K562 (cell line): ENCODE measurements around the gene TCAP. TPM values are rescaled to one million over a fixed set of nuclear protein-coding genes. Genes with fewer than 3 reads are reported as not detected.

ENCODE experiments used
- C11orf30 ChIP-seq: fragments of 450-650 bp; IDR thresholded peaks from 2 replicates; pipeline ENCODE4 v1.6.1; 2016; ENCODE audit warnings: low read depth, mild to moderate bottlenecking
- CBX1 ChIP-seq: sonication (generic); IDR thresholded peaks from 2 replicates; pipeline ENCODE4 v1.6.1; 2016; ENCODE audit warnings: antibody characterized with exemption, low read depth, mild to moderate bottlenecking
- CBX3 ChIP-seq, 2 experiments: IDR thresholded peaks; 1 replicate in 1 of 2; 2 replicates in 1 of 2; pipeline ENCODE4 v1.6.1; 2012; ENCODE audit warnings: inconsistent platforms in 2 of 2, low read length in 2 of 2, borderline replicate concordance in 1 of 2, control low read depth in 1 of 2
- CEBPZ ChIP-seq: fragments of 150-350 bp; IDR thresholded peaks from 2 replicates; pipeline ENCODE4 v1.6.1; 2014; ENCODE audit warnings: low read depth, mild to moderate bottlenecking, low read length, borderline replicate concordance
- CTBP1 ChIP-seq: fragments of 450-650 bp; IDR thresholded peaks from 2 replicates; pipeline ENCODE4 v1.6.1; 2016; ENCODE audit warnings: borderline replicate concordance
- HMGN3 ChIP-seq: IDR thresholded peaks from 2 replicates; pipeline ENCODE4 v1.6.1; 2011; ENCODE audit warnings: borderline replicate concordance, low read depth, mild to moderate bottlenecking, mixed read lengths, low read length; ENCODE audit not compliant: insufficient read length; ENCODE audit errors: extremely low read depth
- HNRNPH1 ChIP-seq: fragments of 200-400 bp; formaldehyde crosslinking; optimal IDR thresholded peaks from 2 replicates; pipeline ENCODE3; 2017; ENCODE audit warnings: low read depth, mild to moderate bottlenecking, low read length, moderate library complexity
- RBM22 ChIP-seq: fragments of 200-400 bp; formaldehyde crosslinking; IDR thresholded peaks from 2 replicates; pipeline ENCODE4 v1.6.1; 2018; ENCODE audit warnings: low read length, low read depth; ENCODE audit not compliant: poor library complexity, severe bottlenecking
- SNAPC5 ChIP-seq: fragments of 250-450 bp; sonication (Bioruptor Pico); IDR thresholded peaks from 2 replicates; pipeline ENCODE4 v1.8.0; 2021; ENCODE audit warnings: moderate library complexity, mild to moderate bottlenecking, inconsistent platforms
- TAL1 ChIP-seq: fragments of 450-650 bp; IDR thresholded peaks from 2 replicates; pipeline ENCODE4 v1.6.1; 2016; ENCODE audit warnings: mild to moderate bottlenecking
- ZNF318 ChIP-seq, 2 experiments: fragments of 450-650 bp; IDR thresholded peaks; 2 replicates each; pipeline ENCODE4 v1.6.1; 2016; ENCODE audit warnings: mild to moderate bottlenecking in 2 of 2, borderline replicate concordance in 1 of 2, low read depth in 1 of 2, moderate library complexity in 1 of 2
- ZNF696 ChIP-seq: fragments of 250-450 bp; sonication (Bioruptor Pico); conservative IDR thresholded peaks from 2 replicates; pipeline ENCODE4 v1.4.0; 2020; ENCODE audit warnings: mild to moderate bottlenecking, moderate library complexity
- ZNF699 ChIP-seq: fragments of 250-450 bp; sonication (Bioruptor Pico); IDR thresholded peaks from 2 replicates; pipeline ENCODE4 v1.8.0; 2021; ENCODE audit warnings: mild to moderate bottlenecking, moderate library complexity; ENCODE audit not compliant: insufficient replicate concordance
- ZNF76 ChIP-seq: fragments of 250-450 bp; sonication (Bioruptor Pico); IDR thresholded peaks from 2 replicates; pipeline ENCODE4 v1.4.0; 2020; ENCODE audit warnings: mild to moderate bottlenecking, moderate library complexity, borderline replicate concordance
- polyA plus RNA-seq, 8 experiments: library from polyadenylated mRNA; depleted of rRNA in 4 of 8; stranded (reverse) in 5 of 8; unstranded in 3 of 8; fragments of >200 nt; fragmentation: Nextera tagmentation in 2 of 8; fragmentation: Illumina TruSeq in 1 of 8; extraction: Ambion mirVana in 2 of 8; extraction: Trizol in 1 of 8; gene quantifications; 2 replicates each; pipeline versions ENCODE4 v1.2.1 to v1.2.3, GENCODE V29; 2011 to 2014; ENCODE audit warnings: inconsistent platforms in 1 of 8, missing spikeins in 1 of 8
- total RNA-seq, 7 experiments: library from RNA; depleted of rRNA in 6 of 7; stranded (reverse); fragments of >200 nt in 6 of 7; fragmentation: Illumina TruSeq in 2 of 7; extraction: Trizol in 2 of 7; gene quantifications; 2 replicates each; pipeline versions ENCODE4 v1.2.1 to v1.2.3, GENCODE V29; 2011 to 2021; ENCODE audit warnings: low replicate concordance in 1 of 7

Gene TCAP
- total and polyA plus RNA-seq, 9 of the 15 experiments (the other 6 are each of a cell fraction or from before 2014, with no cell fraction given), result 0.33 to 1.4 (median 0.82) TPM; not detected in 2

GRCh38 chr17:39636927-39637736, 28.0 kb upstream of the TCAP start, which contains the start of gene STARD3 (continued):
- TF ChIP-seq HMGN3 (peak; percentile 53), ZNF699 (CRISPR knock-in tag) (no peak), CBX1 (peak; percentile 89), ZNF318 (IDR thresholded peaks at IDR 0.05; ENCODE audit: borderline replicate concordance in 1 of 2, low read depth in 1 of 2) (no peak), CEBPZ (no peak), SNAPC5 (no peak), CBX3 (IDR thresholded peaks at IDR 0.05; ENCODE audit: borderline replicate concordance in 1 of 2, low read length in 2 of 2) (0 out of 3 replicates have a peak, but pooled peaks of 1 of the 2 experiments have one; percentile 53), TAL1 (no peak), RBM22 (peak; percentile 81), CTBP1 (peak; percentile 76), ZNF696 (CRISPR knock-in tag) (no peak), HNRNPH1 (no peak), C11orf30 (peak; percentile 96), ZNF76 (CRISPR knock-in tag) (no peak)
